Prostate gland (tissue), 2 donors: ENCODE measurements around the gene ZNF674.

Experiments used
- CTCF ChIP-seq, 4 experiments: fragments of 200-600 bp in 2 of 4; fragments of 450-650 bp in 2 of 4; sonication (generic) in 2 of 4; IDR thresholded peaks; 1 replicate in 3 of 4; 2 replicates in 1 of 4; pipeline ENCODE4 v1.5.1; 2016 to 2019; ENCODE audit warnings: antibody characterized with exemption in 4 of 4, mild to moderate bottlenecking in 2 of 4, moderate library complexity in 2 of 4
- POLR2A ChIP-seq: fragments of 450-650 bp; IDR thresholded peaks from one replicate; pipeline ENCODE4 v1.6.1; 2016; ENCODE audit warnings: antibody characterized with exemption, mild to moderate bottlenecking

GRCh38 chrX:46545111-46546005 lies at the start of gene ZNF674:
- peak; percentile 61 for TF ChIP-seq POLR2A
- peak in 3 of 4 experiments; percentile 30 to 61 (median 50) for TF ChIP-seq CTCF (IDR thresholded peaks at IDR 0.05)
